Testis (tissue), 3 donors: ENCODE data around the gene NECAB3. TPM values are rescaled to one million over a fixed set of nuclear protein-coding genes. Genes with fewer than 3 reads are reported as not detected.

Experiments used
- DNase-seq: peaks from one replicate; pipeline ENCODE4 v3.0.0-alpha.2; 2019
- H3K27ac ChIP-seq, 2 donors: fragments of 200-600 bp; sonication (generic); one replicate each; pipeline ENCODE4 v1.5.1; 2019
- H3K27me3 ChIP-seq: fragments of 200-600 bp; sonication (generic); one replicate; pipeline ENCODE4 v1.5.1; 2019
- H3K36me3 ChIP-seq: fragments of 200-600 bp; sonication (generic); one replicate; pipeline ENCODE4 v1.5.1; 2017; ENCODE audit warnings: low read depth; ENCODE audit errors: missing control alignments
- H3K4me1 ChIP-seq: fragments of 200-600 bp; sonication (generic); one replicate; pipeline ENCODE4 v1.5.1; 2019
- H3K4me3 ChIP-seq, 2 donors: fragments of 200-600 bp; sonication (generic); one replicate each; pipeline ENCODE4 v1.5.1; 2017 to 2019
- H3K9me3 ChIP-seq: fragments of 200-600 bp; sonication (generic); one replicate; pipeline ENCODE4 v1.5.1; 2017
- CTCF ChIP-seq, 3 experiments: fragments of 450-650 bp in 2 of 3; fragments of 200-600 bp in 1 of 3; sonication (generic) in 1 of 3; IDR thresholded peaks; one replicate each; pipeline ENCODE4 v1.5.1; 2016 to 2019; ENCODE audit warnings: antibody characterized with exemption in 3 of 3, mild to moderate bottlenecking in 2 of 3, moderate library complexity in 1 of 3
- POLR2A ChIP-seq: fragments of 450-650 bp; IDR thresholded peaks from one replicate; pipeline ENCODE4 v1.6.1; 2017; ENCODE audit warnings: antibody characterized with exemption, mild to moderate bottlenecking, moderate library complexity
- WGBS, 2 donors: methylation state at CpG; one replicate each; pipeline ENCODE4 v1.1.5; 2018; 5-methylcytosine and 5-hydroxymethylcytosine counted together
- intact Hi-C: fragments of 100-400 bp; cut with DNase I; formaldehyde crosslinking; loops from one replicate; pipeline ENCODE4 v1.15.1; 2023; ENCODE audit warnings: low total_unique reads
- polyA plus RNA-seq: library from polyadenylated mRNA; stranded (reverse); fragments of 350-450 nt; fragmentation: Illumina TruSeq; extraction: RNeasy Lipid Tissue Mini Kit (QIAGEN cat#74804); gene quantifications from one replicate; pipeline ENCODE4 v1.2.3, GENCODE V29; 2014; ENCODE audit warnings: low read depth, low replicate concordance; ENCODE audit not compliant: insufficient read depth
- total RNA-seq, 2 donors: library from RNA; depleted of rRNA; stranded (reverse); fragments of >200 nt; gene quantifications; one replicate each; pipeline ENCODE4 v1.2.3, GENCODE V29; 2016

NECAB3 gene
- total and polyA plus RNA-seq, 3 donors from 2014 or later, result 59.7 to 118 (median 106) TPM

- H3K27me3 ChIP-seq, result no peaks in the 10 kb centered on the region
- 97% methylated on average over 4 of the region's 4 CpGs for WGBS, 2 donors
- DNase-seq, result no peak
- no peaks in the 10 kb centered on the region for H3K36me3 ChIP-seq
- TF ChIP-seq POLR2A (no peak), CTCF (IDR thresholded peaks at IDR 0.05) (no peak)
- no peaks in the 10 kb centered on the region for H3K9me3 ChIP-seq
- intact Hi-C loops, result no loop called here
- no peaks in the 10 kb centered on the region for H3K4me1 ChIP-seq
- no peak overlapping the region for H3K27ac ChIP-seq
- no peak overlapping the region for H3K4me3 ChIP-seq
These were observed 46.5 kb downstream of the NECAB3 start for GRCh38 chr20:33627577-33628216.

- TF ChIP-seq POLR2A (no peak), CTCF (IDR thresholded peaks at IDR 0.05) (no peak)
- Histone ChIP-seq H3K27me3 (no peaks in the 10 kb centered on the region), H3K9me3 (no peaks in the 10 kb centered on the region), H3K4me1 (no peaks in the 10 kb centered on the region), H3K27ac (no peak overlapping the region), H3K36me3 (no peaks in the 10 kb centered on the region), H3K4me3 (no peak overlapping the region)
- no peak for DNase-seq
- intact Hi-C loops, result no loop called here
- WGBS, 2 donors, result 90 to 95% methylated on average over 4 of the region's 4 CpGs
These were observed 48.0 kb downstream of the NECAB3 start for GRCh38 chr20:33626190-33626589.

GRCh38 chr20:33624399-33624798 lies 49.8 kb downstream of the NECAB3 start:
- WGBS, 2 donors, result 93 to 94% methylated on average over 3 of the region's 3 CpGs
- no peaks in the 10 kb centered on the region for H3K4me1 ChIP-seq
- H3K27me3 ChIP-seq, result no peaks in the 10 kb centered on the region
- no peaks in the 10 kb centered on the region for H3K36me3 ChIP-seq
- no peaks in the 10 kb centered on the region for H3K9me3 ChIP-seq
- H3K27ac ChIP-seq, result no peak overlapping the region
- TF ChIP-seq POLR2A (no peak), CTCF (IDR thresholded peaks at IDR 0.05) (no peak)
- H3K4me3 ChIP-seq, result no peak overlapping the region
- intact Hi-C loops, result no loop called here
- no peak for DNase-seq

GRCh38 chr20:33622705-33623365 lies 51.4 kb downstream of the NECAB3 start:
- no peak for DNase-seq
- 96 to 97% methylated on average over 10 of the region's 10 CpGs for WGBS, 2 donors
- intact Hi-C loops, result no loop called here
- Histone ChIP-seq H3K27me3 (no peaks in the 10 kb centered on the region), H3K36me3 (no peaks in the 10 kb centered on the region), H3K27ac (no peak overlapping the region), H3K9me3 (no peaks in the 10 kb centered on the region), H3K4me1 (no peaks in the 10 kb centered on the region), H3K4me3 (no peak overlapping the region)
- no peak for TF ChIP-seq CTCF (IDR thresholded peaks at IDR 0.05)
- no peak for TF ChIP-seq POLR2A
